ENCODE data around the gene TOMM40. TPM values are rescaled to one million over a fixed set of nuclear protein-coding genes. Genes with fewer than 3 reads are reported as not detected.
A peak's percentile ranks its signal among the peaks of the same experiment; 100 is the strongest.

Gene TOMM40
- total RNA-seq, 1 donor from 2014 or later = 40.8 TPM

DNA sequence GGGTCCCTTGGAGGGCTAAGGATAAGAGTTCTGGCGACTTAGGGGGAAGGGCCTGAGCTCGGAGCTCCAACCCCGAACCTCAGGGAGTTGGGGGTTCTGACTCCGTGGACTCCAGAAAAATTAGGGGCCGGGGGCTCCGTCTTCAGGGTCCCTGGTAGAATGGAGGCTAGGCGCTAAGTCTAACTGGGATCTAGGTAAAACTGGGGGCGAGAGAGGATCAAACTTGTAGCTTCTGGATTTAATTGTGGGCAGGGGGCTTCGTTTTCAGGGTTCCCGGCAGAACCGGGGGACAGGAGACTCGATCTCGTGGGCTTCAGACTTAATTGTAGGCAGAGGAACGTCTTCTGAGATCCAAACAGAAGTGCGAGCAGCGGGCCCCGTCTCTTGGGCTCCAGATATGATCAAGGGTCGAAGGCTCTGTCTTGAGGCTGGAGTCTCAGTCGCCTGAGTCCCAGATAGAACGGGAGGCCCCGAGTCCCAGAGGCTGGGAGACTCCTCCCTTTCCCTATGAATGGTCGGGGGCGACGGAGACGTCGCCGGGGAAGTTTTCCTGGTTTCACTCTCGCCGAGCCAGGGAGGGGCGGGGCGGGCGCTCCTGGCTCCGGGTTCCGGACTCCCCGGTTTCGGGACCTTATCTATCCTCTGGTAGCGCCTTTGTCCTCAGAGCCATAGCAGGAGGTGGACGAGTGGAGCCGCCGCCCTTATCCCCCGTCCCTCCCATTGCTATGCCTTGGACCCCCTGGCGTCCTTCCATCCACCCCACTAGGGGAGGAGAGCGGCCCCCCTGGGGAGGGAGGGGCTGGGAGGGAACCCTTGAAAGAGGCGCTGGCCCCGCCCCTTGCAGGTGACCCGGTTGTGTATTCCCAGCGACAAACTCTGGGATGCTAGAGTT, 43.7 kb upstream of the TOMM40 start:
- no peaks in the 10 kb centered on the region for H3K27me3 ChIP-seq (ENCODE audit: low read depth)

GRCh38 chr19:44848036-44848811, 42.8 kb upstream of the TOMM40 start:
- Histone ChIP-seq H3K27me3 (ENCODE audit: low read depth) (no peaks in the 10 kb centered on the region), H3K9me3 (no peaks in the 10 kb centered on the region), H3K4me3 (peak overlapping the region; percentile 85), H3K36me3 (no peaks in the 10 kb centered on the region), H3K4me1 (peaks cover 44% of the 10 kb centered on the region), H3K27ac (peak overlapping the region; percentile 97)
- ATAC-seq = no peak
- TF ChIP-seq CTCF (IDR thresholded peaks at IDR 0.05) = no peak
- intact Hi-C loops (cut with DNase I) = no loop called here
- peak; percentile 53 for DNase-seq

More for the DNA sequence above, 43.7 kb upstream of the TOMM40 start:
- intact Hi-C loops (cut with DNase I) = no loop called here
- no peaks in the 10 kb centered on the region for H3K9me3 ChIP-seq
- no peak for TF ChIP-seq CTCF (IDR thresholded peaks at IDR 0.05)
- ATAC-seq = peak; percentile 37 to 59
- peak overlapping the region; percentile 85 for H3K4me3 ChIP-seq
- peak overlapping the region; percentile 97 for H3K27ac ChIP-seq
- peak; percentile 85 for DNase-seq
- no peaks in the 10 kb centered on the region for H3K36me3 ChIP-seq
- H3K4me1 ChIP-seq = peaks cover 44% of the 10 kb centered on the region

DNA sequence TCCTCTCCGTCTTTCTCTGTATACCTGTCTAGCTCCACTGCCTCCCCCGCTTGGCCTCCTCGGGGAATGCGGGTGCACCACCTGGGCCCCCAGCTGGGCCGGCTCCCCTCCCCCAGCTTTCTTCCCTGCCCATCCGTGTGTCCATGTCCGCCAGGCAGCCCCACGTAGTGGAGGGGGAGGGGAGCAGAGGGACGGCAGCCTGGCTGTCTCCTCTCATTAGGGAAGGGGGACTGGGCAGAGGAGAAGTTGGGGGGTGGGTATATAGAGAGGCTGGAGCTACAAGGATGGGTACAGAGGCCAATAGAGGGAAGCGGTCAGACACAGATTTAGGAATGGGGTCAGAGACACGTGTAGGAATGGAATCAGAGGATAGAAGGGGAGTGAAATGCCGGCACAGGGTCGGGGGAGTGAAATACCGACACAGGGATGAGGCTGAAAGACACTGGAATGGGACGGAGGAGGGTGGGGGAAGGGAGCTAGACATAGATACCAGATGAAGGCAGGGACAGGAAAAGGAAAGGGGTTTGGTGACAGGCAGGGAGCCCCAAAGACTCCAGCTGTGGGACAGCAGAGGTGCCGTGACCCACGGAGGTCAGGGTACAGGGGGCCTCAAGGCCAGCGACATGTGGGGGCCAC, 42.1 kb upstream of the TOMM40 start:
- no peak for TF ChIP-seq CTCF (IDR thresholded peaks at IDR 0.05)
- H3K27me3 ChIP-seq (ENCODE audit: low read depth) = no peaks in the 10 kb centered on the region
- intact Hi-C loops (cut with DNase I) = no loop called here
- H3K36me3 ChIP-seq = no peaks in the 10 kb centered on the region
- no peak for DNase-seq
- H3K27ac ChIP-seq = peak overlapping the region; percentile 97
- H3K4me1 ChIP-seq = peaks cover 41% of the 10 kb centered on the region
- H3K9me3 ChIP-seq = no peaks in the 10 kb centered on the region
- ATAC-seq = no peak
- peak overlapping the region; percentile 85 for H3K4me3 ChIP-seq

GRCh38 chr19:44850641-44851109, 40.4 kb upstream of the TOMM40 start:
- no peak overlapping the region for H3K4me3 ChIP-seq
- H3K9me3 ChIP-seq = no peaks in the 10 kb centered on the region
- peaks cover 28% of the 10 kb centered on the region for H3K4me1 ChIP-seq
- no peak for DNase-seq
- intact Hi-C loops (cut with DNase I) = no loop called here
- TF ChIP-seq CTCF (IDR thresholded peaks at IDR 0.05) = no peak
- no peak overlapping the region for H3K27ac ChIP-seq
- H3K27me3 ChIP-seq (ENCODE audit: low read depth) = no peaks in the 10 kb centered on the region
- no peaks in the 10 kb centered on the region for H3K36me3 ChIP-seq
- no peak for ATAC-seq

DNA sequence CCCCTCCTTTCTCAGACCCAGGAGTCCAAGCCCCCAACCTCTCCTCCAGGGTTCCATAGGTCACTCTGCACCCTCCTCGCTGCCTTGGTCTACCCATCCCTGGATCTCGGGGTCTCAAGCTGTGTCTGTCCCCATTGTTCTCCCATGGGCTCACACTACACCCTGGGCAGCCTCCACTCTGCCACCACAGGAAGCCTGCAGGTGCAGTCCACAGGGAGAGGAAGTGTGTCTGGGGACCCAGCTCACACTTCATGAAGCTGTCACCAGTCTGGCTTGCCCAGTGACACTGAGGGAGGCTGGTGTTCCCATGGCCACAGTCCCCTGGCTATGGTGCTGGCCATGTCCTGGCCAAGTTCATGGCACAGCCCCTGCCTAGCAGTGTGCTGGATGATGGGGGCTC, 39.6 kb upstream of the TOMM40 start:
- DNase-seq (no peak), ATAC-seq (no peak)
- intact Hi-C loops (cut with DNase I) = no loop called here
- Histone ChIP-seq H3K27me3 (ENCODE audit: low read depth) (no peaks in the 10 kb centered on the region), H3K4me3 (no peak overlapping the region), H3K9me3 (no peaks in the 10 kb centered on the region), H3K36me3 (no peaks in the 10 kb centered on the region), H3K27ac (no peak overlapping the region), H3K4me1 (peaks cover 33% of the 10 kb centered on the region)
- no peak for TF ChIP-seq CTCF (IDR thresholded peaks at IDR 0.05)

Measured in lower lobe of right lung (tissue), 2 donors.